Prostate gland (tissue), 2 donors: Measurements from ENCODE around the gene CD63. TPM values are rescaled to one million over a fixed set of nuclear protein-coding genes. Genes with fewer than 3 reads are reported as not detected.

Source experiments
- DNase-seq: peaks from one replicate; pipeline ENCODE4 v3.0.0-alpha.2; 2019; ENCODE audit warnings: low spot score
- H3K27ac ChIP-seq, 2 donors: fragments of 200-600 bp; sonication (generic); 2 replicates each; pipeline ENCODE4 v1.5.1; 2017 to 2019
- H3K27me3 ChIP-seq: fragments of 200-600 bp; sonication (generic); replicated peaks from 2 replicates; pipeline ENCODE4 v1.5.1; 2019; ENCODE audit not compliant: insufficient read depth
- H3K36me3 ChIP-seq, 2 donors: fragments of 200-600 bp; sonication (generic); 1 replicate in 1 of 2; 2 replicates in 1 of 2; pipeline versions ENCODE4 v1.5.1 to v1.8.1; 2017 to 2019
- H3K4me1 ChIP-seq: fragments of 200-600 bp; sonication (generic); replicated peaks from 2 replicates; pipeline ENCODE4 v1.5.1; 2019
- H3K4me3 ChIP-seq, 2 donors: fragments of 200-600 bp; sonication (generic); 2 replicates each; pipeline ENCODE4 v1.5.1; 2017 to 2019
- H3K9me3 ChIP-seq: fragments of 200-600 bp; sonication (generic); 2 replicates; pipeline ENCODE4 v1.5.1; 2017
- POLR2A ChIP-seq: fragments of 450-650 bp; IDR thresholded peaks from one replicate; pipeline ENCODE4 v1.6.1; 2016; ENCODE audit warnings: antibody characterized with exemption, mild to moderate bottlenecking
- POLR2AphosphoS5 ChIP-seq: sonication (generic); formaldehyde crosslinking; IDR thresholded peaks from one replicate; pipeline ENCODE4 v1.6.1; 2017; ENCODE audit warnings: antibody characterized with exemption
- WGBS: methylation state at CpG from one replicate; pipeline ENCODE4 v1.1.5; 2018; 5-methylcytosine and 5-hydroxymethylcytosine counted together
- intact Hi-C: fragments of 100-400 bp; cut with DNase I; formaldehyde crosslinking; loops from one replicate; pipeline ENCODE4 v1.14.2; 2022
- total RNA-seq, 2 donors: library from RNA; depleted of rRNA; stranded (reverse); fragments of >200 nt; gene quantifications; one replicate each; pipeline ENCODE4 v1.1.0, GENCODE V29; 2016
- TF ChIP-seq, protein P1 (sequence below), 4 experiments: fragments of 200-600 bp in 2 of 4; fragments of 450-650 bp in 2 of 4; sonication (generic) in 2 of 4; IDR thresholded peaks; 1 replicate in 3 of 4; 2 replicates in 1 of 4; pipeline ENCODE4 v1.5.1; 2016 to 2019; ENCODE audit warnings: antibody characterized with exemption in 4 of 4, mild to moderate bottlenecking in 2 of 4, moderate library complexity in 2 of 4

CD63 gene
- total RNA-seq, 2 donors from 2014 or later = 485 to 585 TPM

DNA sequence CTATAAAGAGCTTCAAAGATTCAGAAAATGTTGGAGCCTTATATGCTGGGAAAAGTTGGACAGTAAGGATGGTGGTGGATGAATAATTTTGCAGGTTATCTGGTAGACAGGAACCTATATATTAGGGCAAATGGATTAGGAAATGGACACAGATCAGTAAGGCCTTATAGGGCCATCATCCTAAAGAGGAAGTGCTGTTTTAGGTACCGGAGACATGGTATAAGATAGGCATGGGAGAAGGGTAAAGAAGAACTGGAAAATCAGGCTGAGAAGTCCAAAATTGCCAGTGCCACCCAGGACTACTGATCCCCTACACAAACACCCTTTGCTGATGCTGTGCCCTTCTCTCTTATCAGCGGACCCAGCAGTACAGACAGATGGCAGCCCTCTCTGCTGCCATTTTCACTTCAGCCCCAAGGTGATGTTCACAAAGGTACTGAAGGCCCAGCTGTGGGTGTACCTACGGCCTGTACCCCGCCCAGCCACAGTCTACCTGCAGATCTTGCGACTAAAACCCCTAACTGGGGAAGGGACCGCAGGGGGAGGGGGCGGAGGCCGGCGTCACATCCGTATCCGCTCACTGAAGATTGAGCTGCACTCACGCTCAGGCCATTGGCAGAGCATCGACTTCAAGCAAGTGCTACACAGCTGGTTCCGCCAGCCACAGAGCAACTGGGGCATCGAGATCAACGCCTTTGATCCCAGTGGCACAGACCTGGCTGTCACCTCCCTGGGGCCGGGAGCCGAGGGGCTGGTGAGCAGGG is 19.6 kb upstream of the CD63 start:
- no peak for DNase-seq
- Histone ChIP-seq H3K4me3 (no peak overlapping the region), H3K9me3 (no peaks in the 10 kb centered on the region), H3K27me3 (no peaks in the 10 kb centered on the region), H3K4me1 (peaks cover 4% of the 10 kb centered on the region), H3K27ac (no peak overlapping the region), H3K36me3 (no peaks in the 10 kb centered on the region)
- WGBS = 85% methylated on average over 18 of the region's 18 CpGs
- TF ChIP-seq POLR2AphosphoS5 = no peak
- no peak for TF ChIP-seq POLR2A
- TF ChIP-seq, protein P1, sequence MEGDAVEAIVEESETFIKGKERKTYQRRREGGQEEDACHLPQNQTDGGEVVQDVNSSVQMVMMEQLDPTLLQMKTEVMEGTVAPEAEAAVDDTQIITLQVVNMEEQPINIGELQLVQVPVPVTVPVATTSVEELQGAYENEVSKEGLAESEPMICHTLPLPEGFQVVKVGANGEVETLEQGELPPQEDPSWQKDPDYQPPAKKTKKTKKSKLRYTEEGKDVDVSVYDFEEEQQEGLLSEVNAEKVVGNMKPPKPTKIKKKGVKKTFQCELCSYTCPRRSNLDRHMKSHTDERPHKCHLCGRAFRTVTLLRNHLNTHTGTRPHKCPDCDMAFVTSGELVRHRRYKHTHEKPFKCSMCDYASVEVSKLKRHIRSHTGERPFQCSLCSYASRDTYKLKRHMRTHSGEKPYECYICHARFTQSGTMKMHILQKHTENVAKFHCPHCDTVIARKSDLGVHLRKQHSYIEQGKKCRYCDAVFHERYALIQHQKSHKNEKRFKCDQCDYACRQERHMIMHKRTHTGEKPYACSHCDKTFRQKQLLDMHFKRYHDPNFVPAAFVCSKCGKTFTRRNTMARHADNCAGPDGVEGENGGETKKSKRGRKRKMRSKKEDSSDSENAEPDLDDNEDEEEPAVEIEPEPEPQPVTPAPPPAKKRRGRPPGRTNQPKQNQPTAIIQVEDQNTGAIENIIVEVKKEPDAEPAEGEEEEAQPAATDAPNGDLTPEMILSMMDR (IDR thresholded peaks at IDR 0.05) = no peak
- intact Hi-C loops = no loop called here

DNA sequence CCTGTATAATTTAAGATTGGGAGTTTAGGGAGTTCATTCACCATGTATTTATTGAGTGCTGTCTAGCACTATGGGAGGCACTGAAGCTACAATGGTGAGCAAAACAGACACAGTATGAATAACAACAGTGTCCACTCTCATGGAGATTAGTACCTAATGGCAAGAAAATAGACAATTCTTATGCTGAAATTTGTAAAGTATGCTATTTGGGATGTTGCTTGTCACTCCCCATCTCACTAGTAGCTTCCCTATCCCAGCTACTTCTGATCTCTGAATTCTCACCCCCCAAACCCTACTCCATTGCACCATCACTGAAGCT is 18.1 kb upstream of the CD63 start:
- intact Hi-C loops = no loop called here
- Histone ChIP-seq H3K27me3 (no peaks in the 10 kb centered on the region), H3K9me3 (no peaks in the 10 kb centered on the region), H3K36me3 (no peaks in the 10 kb centered on the region), H3K4me1 (peaks cover 4% of the 10 kb centered on the region), H3K4me3 (no peak overlapping the region), H3K27ac (no peak overlapping the region)
- TF ChIP-seq POLR2A (no peak), POLR2AphosphoS5 (no peak)
- TF ChIP-seq, protein P1 (IDR thresholded peaks at IDR 0.05) = no peak
- DNase-seq = no peak

DNA sequence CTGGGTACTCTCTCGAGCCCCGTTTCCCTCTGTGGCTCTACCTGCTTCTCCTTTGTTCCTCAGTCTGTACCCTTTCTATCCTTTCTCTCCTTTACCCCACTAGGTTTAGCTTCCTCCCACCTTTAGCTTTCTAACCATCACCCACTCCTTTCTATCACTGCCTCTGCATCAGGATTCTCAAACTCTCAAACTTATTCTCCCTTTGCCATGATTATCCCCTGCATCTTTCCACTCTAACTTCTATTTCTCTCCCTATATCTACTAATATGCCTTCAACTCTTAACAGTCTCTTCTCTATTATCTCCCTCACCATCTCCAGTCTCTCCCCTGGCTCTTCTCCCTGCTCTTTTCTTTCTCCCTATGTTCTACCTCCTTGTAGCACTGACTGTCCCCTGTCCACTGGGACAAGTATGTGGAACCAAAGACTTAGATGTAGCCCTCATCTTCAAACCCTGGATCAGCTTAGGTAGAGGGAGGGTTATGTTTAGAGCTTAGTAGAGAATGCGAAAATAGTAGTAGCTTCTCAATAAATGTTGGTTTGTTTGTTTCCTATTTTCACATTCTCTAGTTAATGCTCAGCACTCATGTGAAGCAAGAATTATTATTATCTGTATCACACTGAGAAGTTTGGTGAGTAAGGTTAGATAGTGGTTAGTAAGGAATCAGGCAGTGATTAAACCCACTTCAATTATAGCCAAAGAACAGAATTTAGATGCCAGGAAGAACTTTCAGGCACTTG is 17.5 kb upstream of the CD63 start:
- WGBS = 41% methylated on average over 3 of the region's 3 CpGs
- intact Hi-C loops = no loop called here
- Histone ChIP-seq H3K4me1 (peaks cover 4% of the 10 kb centered on the region), H3K27me3 (no peaks in the 10 kb centered on the region), H3K9me3 (no peaks in the 10 kb centered on the region), H3K36me3 (no peaks in the 10 kb centered on the region), H3K4me3 (no peak overlapping the region), H3K27ac (peak overlapping the region; percentile 68 to 72)
- no peak for DNase-seq
- no peak for TF ChIP-seq POLR2AphosphoS5
- no peak for TF ChIP-seq POLR2A
- TF ChIP-seq, protein P1 (IDR thresholded peaks at IDR 0.05) = no peak

DNA sequence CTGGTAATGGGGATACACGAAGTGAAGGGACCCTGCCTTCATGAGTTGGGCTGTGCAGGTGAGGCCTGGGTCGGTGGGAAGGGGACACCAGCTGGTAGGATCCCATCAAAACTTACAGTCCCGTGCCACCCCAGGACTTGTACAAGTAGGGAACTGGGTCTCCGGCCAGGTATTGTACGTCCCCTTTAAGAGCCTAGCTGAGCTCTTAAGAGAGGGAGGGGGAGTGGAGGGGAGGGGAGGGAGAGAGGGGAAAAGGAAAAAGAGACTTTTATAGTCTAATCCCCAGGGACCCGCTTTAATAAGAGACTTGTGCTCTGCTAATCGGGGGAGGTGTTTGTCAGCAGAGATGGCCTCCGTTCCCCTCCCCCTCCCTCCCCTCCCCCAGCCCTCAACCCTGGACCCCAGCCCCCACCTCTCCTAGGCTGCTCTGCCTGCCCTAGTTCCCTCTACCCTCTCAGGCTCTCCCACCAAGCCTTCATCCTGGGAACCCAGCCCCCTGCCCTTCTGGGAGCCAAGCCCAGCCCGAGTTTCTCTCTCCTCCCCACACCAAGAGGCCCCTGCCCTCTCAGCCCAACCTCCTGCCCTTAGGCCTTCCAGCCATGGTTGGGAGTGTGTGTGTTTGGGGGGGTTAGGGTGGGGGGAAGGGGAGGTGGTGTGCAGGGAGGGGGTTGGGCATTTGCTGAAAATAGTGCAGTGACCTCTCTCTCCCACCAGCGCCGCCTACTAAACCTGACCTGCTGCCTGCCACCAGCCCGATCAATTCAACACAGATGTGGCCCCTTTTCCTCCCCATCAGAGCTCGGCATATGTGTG is 16.8 kb upstream of the CD63 start:
- Histone ChIP-seq H3K4me1 (peaks cover 4% of the 10 kb centered on the region), H3K4me3 (no peak overlapping the region), H3K27me3 (no peaks in the 10 kb centered on the region), H3K36me3 (no peaks in the 10 kb centered on the region), H3K27ac (peak overlapping the region; percentile 68 to 72), H3K9me3 (no peaks in the 10 kb centered on the region)
- no peak for DNase-seq
- intact Hi-C loops = no loop called here
- WGBS = 11% methylated on average over 13 of the region's 13 CpGs
- TF ChIP-seq POLR2A (no peak), POLR2AphosphoS5 (no peak)
- TF ChIP-seq, protein P1 (IDR thresholded peaks at IDR 0.05) = no peak
